ENCODE data around the gene SEMA6A.
A peak's percentile ranks its signal among the peaks of the same experiment; 100 is the strongest.

SEMA6A gene

GRCh38 chr5:116574367-116575325 lies at the start of gene SEMA6A:
TSS of gene SEMA6A (minus strand) at chr5:116574823. CDS start at chr5:116504944, 69,879 bp downstream.
- DNase-seq (ENCODE audit: low read depth in 2 of 2) = peak; percentile 64 to 66

- DNase-seq (ENCODE audit: low read depth in 2 of 2) = no peak
Measured at GRCh38 chr5:116622375-116623050, 47.9 kb upstream of the SEMA6A start.

GRCh38 chr5:116621599-116621998 lies 47.0 kb upstream of the SEMA6A start:
- DNase-seq (ENCODE audit: low read depth in 2 of 2) = no peak

GRCh38 chr5:116616876-116617275 lies 42.3 kb upstream of the SEMA6A start:
- no peak for DNase-seq (ENCODE audit: low read depth in 2 of 2)

GRCh38 chr5:116614603-116614920 lies 39.9 kb upstream of the SEMA6A start:
- no peak for DNase-seq (ENCODE audit: low read depth in 2 of 2)

GRCh38 chr5:116613445-116613844 lies 38.8 kb upstream of the SEMA6A start:
- no peak for DNase-seq (ENCODE audit: low read depth in 2 of 2)

- no peak for DNase-seq (ENCODE audit: low read depth in 2 of 2)
Measured at GRCh38 chr5:116612431-116612830, 37.8 kb upstream of the SEMA6A start.

- no peak for DNase-seq (ENCODE audit: low read depth in 2 of 2)
Measured at GRCh38 chr5:116605310-116606070, 30.9 kb upstream of the SEMA6A start.

GRCh38 chr5:116604805-116605204 lies 30.2 kb upstream of the SEMA6A start:
- no peak for DNase-seq (ENCODE audit: low read depth in 2 of 2)

- DNase-seq (ENCODE audit: low read depth in 2 of 2) = no peak
Measured at GRCh38 chr5:116600876-116601275, 26.3 kb upstream of the SEMA6A start.

- DNase-seq (ENCODE audit: low read depth in 2 of 2) = no peak
Measured at GRCh38 chr5:116598911-116599310, 24.3 kb upstream of the SEMA6A start.

GRCh38 chr5:116595498-116595897 lies 20.9 kb upstream of the SEMA6A start:
- DNase-seq (ENCODE audit: low read depth in 2 of 2) = no peak

- no peak for DNase-seq (ENCODE audit: low read depth in 2 of 2)
Measured at GRCh38 chr5:116593340-116593739, 18.7 kb upstream of the SEMA6A start.

GRCh38 chr5:116585227-116585626 lies 10.6 kb upstream of the SEMA6A start:
- DNase-seq (ENCODE audit: low read depth in 2 of 2) = no peak

- DNase-seq (ENCODE audit: low read depth in 2 of 2) = no peak
Measured at GRCh38 chr5:116583862-116584222, 9.2 kb upstream of the SEMA6A start.

GRCh38 chr5:116583085-116583861 lies 8.7 kb upstream of the SEMA6A start:
- no peak for DNase-seq (ENCODE audit: low read depth in 2 of 2)

GRCh38 chr5:116581910-116582309 lies 7.3 kb upstream of the SEMA6A start:
- no peak for DNase-seq (ENCODE audit: low read depth in 2 of 2)

GRCh38 chr5:116579144-116579543 lies 4.5 kb upstream of the SEMA6A start:
- DNase-seq (ENCODE audit: low read depth in 2 of 2) = no peak

GRCh38 chr5:116578676-116579075 lies 4.1 kb upstream of the SEMA6A start:
- no peak for DNase-seq (ENCODE audit: low read depth in 2 of 2)

- no peak for DNase-seq (ENCODE audit: low read depth in 2 of 2)
Measured at GRCh38 chr5:116577064-116577788, 2.6 kb upstream of the SEMA6A start.

Data from fibroblast of skin of left biceps (primary cell).